GM18870 (cell line): ENCODE results near the gene ABHD16A.
"Not testable (repeated sequence)": the region's sequence is repeated elsewhere in the genome, so short reads cannot be mapped to it uniquely, and the experiment has no call there.

Experiments used
- ATAC-seq: cut with Tn5 transposase; IDR thresholded peaks from one replicate; pipeline ENCODE4 v1.9.1; 2021; ENCODE audit warnings: moderate library complexity; ENCODE audit not compliant: unreplicated experiment

ABHD16A gene

DNA sequence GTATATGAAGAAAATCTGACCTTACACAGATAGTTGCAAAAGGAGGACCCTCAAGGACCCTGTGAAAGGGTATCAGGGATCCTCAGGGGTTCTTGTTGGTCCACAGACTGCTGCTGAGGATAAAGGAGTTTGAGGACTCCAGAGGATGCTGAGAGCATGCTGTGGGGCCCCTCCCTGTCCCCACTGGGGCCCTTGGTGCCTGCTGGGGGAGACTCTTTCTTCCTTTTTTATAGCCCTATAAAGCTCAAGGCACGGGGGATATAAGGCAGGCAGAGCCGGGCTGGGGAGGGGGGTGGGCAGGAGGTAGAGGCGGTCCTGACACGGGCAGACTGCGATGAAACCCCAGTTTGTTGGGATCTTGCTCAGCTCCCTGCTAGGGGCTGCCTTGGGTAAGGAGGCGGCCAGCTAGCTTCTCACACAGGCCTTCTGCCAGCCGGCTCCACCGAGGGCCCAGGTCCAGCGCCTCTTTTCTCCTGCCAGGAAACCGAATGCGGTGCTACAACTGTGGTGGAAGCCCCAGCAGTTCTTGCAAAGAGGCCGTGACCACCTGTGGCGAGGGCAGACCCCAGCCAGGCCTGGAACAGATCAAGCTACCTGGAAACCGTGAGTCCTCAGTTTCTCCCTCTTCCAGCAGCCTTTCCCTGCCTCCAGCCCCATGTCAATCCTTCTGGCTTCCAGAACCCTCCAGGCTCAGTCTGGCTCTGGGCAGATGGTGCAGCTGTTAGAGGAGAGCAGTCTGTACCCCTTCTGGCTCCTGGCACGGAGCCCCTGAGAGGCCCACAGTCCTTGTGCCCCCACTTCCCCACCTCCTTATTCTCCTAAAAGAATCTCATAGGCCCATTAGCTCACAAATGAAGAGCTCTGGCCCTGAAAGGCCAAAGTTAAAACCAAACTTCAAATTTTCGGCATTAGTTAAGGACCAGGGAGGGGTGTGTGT lies 12.2 kb upstream of the ABHD16A start, which contains the start of gene LY6G6D:
TSS of gene LY6G6D (plus strand) at position 327 of the 937 bp plus-strand sequence. CDS start at position 335, 8 bp downstream.
- no peak for ATAC-seq

DNA sequence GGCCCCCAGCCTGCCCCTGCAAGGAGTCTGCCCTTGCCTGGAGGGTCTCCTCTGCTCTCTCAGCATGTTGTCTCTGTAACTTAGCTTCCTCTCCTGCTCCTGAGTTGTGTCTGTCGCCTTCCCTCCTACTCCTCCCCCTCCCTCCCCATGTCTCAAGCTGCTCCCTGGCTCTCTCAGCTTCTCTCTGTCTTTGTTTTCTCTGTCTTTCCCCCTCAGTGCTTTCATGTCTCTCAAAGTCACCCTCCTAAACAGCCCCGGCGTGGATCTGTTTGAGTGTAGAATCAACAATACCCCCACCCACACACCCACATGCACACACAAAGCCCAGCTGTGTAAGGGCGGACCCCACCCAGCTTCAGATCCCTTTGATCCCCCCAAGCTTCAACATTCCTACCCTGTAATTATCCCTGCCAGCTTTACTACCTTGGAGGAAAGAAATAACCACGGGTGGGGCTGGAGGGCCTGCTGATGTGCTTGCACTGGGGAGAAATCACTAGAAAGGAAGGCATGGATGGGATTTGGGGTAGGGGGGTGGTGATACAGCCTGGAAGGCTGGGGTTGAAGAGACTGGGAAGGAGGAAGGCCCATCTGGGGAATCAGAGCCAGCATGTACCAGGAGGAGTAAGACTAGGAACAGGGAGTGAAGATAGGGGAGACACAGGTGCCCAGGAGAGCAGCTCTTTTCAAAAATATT lies 11.0 kb upstream of the ABHD16A start:
- ATAC-seq, result no peak

DNA sequence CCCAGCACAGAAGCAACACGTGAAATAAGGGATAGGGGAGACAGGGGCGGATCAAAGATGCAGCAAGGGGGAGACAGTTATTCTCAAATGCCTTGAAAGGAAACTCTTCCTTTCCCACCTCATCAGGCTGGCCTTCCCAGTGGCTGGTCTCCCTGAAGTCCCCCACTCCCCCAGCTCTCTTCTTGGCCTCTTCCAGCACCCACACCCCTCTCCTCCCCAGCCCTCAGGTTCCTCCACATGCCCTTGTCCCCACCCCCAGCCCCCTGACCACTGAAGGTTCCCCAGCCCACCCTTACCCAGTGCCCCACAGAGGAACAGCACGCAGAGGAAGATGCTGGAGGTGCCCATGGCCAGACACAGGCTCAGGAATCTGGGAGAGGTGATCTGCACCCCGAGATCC lies 10.3 kb upstream of the ABHD16A start:
- ATAC-seq, result no peak

DNA sequence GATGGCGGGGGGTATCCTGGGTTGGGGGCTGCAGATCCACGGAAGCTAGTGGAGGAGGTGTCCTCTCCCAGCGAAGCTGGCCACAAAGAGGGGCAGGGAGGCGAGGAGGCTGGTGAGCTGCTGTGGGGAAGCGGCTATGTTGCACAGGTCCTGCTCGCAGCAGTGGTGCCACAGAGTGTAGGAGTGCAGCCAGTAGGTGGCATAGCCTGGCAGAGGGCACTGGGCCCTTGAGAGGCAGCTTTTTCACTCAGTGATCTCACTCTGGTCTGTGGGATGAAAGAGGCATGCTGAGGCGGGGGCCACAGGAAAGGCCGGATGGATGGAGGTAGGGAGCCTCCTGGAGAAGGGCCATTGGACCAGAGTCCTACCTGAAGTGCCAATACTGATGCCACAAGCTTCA lies 9.2 kb upstream of the ABHD16A start:
- no peak for ATAC-seq

DNA sequence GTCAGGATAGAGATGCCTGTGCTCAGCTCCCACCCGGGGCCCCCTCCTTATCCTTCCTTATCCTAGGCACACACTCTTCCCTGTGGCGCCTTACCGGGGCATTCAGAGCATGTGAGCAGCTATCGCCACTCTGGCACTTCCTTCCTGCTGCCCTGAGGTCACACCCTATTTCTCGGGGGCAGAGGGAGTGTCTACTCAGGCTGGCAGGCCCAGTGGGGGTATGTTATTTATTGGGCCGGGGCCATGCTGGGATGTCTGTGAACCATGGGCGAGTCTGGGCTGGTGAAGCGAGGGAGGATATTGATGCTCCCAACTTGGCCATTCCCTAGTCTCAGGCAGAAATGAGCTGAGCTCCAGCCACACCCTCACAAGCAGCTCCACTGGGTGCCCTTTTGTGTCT lies 8.1 kb upstream of the ABHD16A start:
- no peak for ATAC-seq

DNA sequence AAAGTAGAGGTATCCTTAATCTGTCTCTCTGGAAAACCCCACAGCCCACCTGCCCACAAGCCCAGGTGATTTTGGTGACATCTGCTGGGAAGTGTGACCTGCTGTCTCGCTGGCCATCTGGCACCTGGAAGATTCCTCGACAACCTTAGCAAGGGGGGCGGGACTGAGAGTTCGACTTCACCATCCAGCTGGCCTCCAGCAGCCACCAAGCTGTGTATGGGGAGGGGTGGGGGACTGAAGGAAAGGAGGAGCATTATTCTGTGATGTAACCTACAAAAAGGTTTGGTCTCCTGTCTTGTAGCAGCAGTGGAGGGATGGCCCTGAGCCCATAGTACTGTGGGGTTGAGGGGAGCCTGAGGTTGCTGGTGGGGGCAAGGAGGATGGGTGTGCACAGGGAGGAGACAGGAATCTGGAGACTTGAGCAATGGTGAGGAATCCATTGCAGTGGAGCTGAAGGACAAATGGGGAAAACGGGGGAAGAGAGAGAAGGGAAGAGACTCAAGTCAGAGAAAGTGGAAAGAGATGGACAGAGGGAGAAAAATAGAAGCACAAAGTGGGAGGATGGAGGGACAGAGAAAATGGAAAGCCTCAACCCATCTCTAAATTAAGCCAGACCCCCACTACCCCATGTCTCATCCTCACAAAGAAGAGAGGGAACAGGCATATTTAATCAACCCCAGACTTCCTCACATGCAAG lies 7.5 kb upstream of the ABHD16A start:
- no peak for ATAC-seq

DNA sequence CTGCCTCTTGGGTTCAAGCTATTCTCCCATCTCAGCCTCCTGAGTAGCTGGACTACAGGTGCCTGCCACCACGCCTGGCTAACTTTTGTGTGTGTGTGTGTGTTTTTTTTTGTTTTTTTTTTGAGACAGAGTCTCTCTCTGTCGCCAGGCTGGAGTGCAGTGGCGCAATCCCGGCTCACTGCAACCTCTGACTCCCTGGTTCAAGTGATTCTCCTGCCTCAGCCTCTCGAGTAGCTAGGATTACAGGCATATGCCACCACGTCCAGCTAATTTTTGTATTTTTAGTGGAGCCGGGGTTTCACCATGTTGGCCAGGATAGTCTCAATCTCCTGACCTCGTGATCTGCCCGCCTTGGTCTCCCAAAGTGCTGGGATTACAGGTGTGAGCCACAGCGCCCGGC lies 6.0 kb upstream of the ABHD16A start:
- not testable (repeated sequence) for ATAC-seq

DNA sequence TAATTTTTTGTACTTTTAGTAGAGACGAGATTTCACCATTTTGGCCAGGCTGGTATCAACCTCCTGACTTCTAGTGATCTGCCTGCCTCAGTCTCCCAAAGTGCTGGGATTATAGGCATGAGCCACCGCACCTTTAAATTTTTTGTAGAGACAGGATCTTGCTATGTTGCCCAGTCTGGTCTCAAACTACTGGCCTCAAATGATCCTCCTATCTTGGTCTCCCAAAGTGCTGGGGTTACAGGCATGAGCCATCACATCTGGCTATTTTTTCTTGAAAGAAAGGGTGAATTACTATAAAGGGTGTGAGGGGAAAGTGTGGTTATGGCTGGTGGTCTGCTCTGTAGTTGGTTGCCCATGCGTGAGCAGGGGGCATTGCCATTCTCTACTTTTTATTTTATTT lies 5.1 kb upstream of the ABHD16A start:
- ATAC-seq, result no peak

DNA sequence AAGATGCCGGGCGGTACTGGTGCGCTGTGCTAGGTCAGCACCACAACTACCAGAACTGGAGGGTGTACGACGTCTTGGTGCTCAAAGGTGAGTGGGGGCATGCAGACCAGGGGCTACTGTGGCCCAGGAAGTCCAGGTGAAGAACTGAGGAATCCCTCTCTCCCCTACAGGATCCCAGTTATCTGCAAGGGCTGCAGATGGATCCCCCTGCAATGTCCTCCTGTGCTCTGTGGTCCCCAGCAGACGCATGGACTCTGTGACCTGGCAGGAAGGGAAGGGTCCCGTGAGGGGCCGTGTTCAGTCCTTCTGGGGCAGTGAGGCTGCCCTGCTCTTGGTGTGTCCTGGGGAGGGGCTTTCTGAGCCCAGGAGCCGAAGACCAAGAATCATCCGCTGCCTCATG lies 4.6 kb upstream of the ABHD16A start:
- no peak for ATAC-seq

DNA sequence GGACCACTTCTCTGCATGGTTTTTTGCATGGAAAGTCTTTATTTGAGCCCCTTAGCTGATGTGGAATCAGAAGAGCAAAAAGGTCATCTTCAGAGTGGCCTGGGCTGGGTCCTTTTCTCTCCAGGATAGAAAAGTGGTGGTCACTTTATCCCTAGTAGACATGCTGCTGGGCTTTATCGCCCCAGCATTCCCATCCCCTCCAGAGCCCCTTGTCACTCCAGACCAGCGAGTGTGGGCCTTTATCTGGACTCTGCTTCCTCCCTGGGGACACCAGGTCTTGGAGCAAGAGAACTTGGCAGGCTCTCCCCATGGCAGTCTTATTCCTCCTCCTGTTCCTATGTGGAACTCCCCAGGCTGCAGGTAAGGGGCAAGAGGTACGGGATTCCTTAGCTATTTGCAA lies 3.5 kb upstream of the ABHD16A start, which contains the start of gene LY6G6F:
TSS of gene LY6G6F (plus strand) at position 268 of the 400 bp plus-strand sequence. CDS start at position 309, 41 bp downstream.
- no peak for ATAC-seq

DNA sequence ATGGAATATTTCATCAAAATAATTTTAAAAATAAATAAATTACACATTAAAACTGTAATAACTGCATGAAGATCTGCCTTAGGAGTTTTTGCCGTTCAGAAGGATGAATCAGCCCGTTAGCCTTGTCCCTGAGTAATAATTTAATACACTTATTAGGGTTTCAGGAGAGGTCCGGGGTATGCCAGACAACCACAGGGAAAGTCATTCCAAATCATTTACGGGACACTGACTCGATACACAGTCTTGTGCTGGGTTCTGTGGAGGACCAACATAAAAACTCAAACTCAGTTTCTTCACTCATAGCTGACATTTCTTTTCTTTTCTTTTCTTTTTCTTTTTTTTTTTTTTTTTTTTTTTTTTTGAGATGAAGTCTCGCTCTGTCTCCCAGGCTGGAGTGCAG lies 2.8 kb upstream of the ABHD16A start:
- no peak for ATAC-seq

DNA sequence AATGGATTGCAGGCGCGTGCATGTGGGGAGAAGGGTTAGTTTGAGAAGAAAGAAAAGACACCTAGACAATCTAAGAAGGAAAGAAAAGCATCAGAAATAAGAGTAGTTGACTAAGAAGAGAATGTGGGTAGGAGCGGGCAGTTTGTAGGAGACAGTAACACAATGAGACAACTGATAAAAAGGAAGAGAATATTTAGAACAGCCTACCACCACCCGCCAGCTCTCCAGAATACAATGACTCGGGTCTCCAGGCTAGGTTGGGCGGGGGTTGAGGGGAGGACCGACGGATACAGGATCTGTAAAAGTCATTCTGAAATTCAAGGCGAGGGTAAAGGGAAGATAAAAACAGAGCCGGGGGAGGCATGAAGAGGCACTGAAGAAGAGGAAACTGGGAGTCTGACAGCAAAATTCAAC lies 712 bp downstream of the ABHD16A start:
- ATAC-seq, result no peak

DNA sequence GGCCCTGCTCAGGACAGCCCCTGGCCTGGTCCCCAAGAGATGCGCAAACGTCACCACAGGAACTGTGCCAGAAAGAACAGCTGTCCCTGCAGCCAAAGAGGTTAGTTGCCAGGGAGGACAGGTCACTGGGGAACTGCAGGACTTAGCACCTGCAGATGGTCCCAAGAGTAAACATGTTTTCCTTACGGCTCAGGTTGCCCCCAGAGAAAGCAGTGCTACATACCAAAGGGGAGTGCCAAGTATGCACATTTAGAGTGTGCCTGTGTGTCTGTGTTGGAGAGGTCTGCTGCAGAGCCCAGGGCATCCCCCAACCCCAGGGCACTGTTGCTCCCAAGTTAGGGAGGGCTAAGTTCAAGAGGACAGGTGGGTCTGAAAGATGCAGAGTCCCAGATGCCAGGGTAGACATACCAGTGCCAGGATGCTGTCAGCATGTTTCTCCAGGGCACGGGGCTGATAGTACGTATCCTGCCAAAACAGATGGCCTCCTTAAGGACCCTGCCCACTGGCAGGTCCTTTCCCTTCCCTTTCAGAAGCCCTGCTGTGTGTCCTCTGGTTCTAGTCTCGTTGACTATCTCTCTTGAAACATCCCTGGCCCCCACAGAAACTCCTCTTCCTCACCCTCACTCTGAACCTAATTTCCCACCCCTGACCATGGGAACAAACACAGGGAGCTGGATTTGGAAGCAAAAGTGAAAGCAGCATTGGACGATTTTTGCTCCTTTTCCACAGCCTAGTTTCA lies 1.3 kb downstream of the ABHD16A start:
- no peak for ATAC-seq

DNA sequence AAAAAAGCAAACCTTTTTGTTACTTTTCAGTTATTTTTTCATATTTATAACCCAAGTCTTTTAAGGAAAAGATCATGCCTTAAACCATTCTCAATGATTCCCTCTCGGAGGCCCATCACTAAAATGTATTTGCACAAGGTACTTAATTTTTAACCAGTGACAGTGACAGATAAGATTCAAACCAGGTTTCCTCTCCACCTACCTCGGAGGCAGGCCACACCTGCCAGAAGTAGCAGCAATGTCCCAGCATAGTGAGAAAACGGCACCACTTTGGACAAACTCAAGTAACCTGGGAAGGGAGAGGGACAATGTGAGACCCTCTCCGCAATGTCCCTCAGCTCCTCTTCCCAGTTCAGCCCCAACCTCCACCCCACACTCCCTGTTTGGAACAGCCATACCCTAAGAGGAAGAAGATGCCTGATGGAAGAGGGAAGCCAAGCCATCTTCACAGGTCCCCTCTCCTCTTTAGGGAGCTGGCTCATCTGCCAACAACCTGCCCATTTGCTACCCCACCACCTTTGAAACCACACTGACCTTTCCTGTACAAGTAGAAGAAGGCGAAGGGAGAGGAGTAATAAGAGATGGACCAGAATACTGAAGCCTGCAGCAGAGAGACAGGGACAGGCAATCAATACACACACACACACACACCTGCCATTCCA lies 2.3 kb downstream of the ABHD16A start:
- no peak for ATAC-seq

DNA sequence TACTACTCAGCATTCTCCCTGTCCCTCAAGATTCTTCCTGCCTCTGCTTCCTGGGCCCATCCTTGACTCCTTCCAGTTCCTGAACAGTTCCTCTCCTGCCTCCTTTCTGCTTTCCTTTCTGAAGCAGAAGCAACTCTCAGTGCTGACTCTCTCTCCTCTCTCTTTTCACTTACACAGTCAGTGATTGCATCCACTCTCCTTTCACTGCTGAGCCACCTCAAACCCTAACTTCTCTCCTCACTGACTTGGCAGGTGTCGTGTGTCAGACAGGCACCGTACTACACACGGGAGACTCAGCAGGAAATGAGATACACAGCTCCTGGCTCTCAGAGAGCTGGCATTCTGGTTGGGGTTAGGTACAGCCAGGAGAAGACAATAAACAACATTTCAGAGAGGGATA lies 5.6 kb downstream of the ABHD16A start:
- ATAC-seq, result no peak

DNA sequence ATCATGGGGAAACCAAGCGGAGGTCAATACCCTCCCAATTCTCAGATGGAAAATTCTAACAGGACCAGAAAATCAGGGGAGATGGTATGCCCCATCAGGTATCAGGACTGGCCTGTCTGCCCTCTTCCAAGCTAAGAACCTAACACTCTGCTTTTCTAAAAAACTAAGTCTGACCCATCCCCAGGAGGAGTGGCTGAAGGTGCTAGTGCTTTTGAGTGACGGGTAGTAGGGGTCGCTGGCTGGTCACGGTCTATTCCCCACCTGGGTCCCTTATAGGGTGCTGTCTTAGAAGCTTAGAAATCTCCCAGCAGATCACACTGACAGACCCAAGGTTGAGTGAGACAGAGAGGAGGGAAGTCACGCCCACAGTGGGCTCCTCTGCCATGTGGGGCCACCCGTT lies 9.6 kb downstream of the ABHD16A start:
- ATAC-seq, result no peak

DNA sequence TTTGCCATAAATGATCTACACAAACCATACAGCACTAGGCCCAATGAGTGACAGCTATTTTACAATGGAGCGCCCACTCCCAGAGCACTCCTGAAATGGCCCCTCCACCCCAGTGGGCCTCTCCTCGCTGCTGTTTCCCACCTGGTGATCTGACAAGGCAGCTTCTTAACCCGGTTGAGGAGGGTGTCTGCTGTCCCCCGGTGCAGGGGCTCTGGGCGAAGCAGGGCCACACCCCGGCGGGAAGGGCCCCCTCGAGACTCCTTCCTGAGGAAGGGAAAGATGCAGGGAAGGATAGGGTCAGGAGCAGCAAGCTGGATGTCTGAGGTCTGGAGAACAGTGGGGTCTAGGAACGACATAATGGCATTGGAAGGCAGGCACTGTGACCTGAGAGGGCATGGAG lies 10.2 kb downstream of the ABHD16A start:
- no peak for ATAC-seq

DNA sequence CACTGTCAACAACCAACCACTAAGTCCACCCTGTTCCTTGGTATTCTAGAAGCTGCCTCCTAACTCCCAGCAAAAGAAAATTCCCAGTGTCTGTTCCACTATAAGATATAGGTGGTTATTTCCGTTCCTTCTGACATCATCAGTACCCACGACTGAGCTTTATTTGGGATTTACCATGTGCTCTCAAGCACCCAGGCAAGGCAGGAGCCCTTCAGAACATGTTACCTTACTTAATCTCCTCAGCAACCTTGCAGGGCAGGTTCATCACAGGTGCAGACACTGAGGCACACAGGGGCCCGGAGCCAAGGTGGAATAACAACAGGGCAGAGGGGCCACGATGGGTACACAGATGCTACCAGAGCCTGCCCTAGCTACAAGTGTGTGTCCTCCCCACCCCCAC lies 10.8 kb downstream of the ABHD16A start:
- no peak for ATAC-seq

DNA sequence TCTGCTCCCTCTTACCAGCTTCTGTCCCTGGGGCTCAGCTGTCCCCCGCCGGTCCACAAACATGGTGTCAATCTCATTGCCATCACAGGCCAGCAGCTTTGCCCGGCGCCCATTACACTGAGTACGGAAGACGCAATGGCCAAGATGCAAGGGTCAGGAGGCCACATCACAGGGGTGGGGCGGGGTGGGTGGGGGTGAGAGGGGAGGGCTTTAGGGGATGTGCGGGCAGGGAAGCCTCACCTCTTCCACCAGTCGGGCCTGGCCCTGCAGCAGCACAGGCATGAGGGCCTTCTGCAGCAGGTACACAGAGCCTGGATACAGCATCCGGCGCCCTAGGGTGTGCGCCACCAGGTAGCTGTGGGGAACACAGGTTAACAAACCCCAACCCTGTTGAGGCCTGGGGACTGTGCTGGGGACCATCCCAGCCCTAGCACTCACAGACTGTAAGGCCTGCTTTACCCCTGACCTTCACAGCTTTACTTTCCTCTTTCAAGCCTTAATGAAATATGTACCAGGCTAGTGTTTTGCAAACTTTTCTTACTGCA lies 11.5 kb downstream of the ABHD16A start:
- ATAC-seq, result no peak

DNA sequence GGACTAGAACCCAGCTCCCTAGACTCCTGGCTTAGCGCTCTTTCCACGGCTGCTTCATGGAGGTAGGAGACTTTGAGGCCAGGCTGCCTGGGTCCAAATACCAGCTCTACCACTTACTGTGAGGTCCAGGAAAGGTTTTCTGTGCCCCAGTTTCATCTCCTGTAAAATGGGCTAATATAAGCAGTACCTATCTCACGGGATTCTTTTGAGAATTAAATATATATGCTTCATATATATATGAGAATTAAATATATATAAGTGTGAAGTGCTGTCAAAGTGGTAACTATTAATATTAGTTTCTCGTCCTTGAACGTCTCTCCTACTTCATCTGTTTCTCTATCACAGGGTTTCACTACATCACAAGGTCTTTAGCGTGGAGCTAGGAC lies 12.1 kb downstream of the ABHD16A start:
- ATAC-seq, result no peak
